H9 (cell line): Measurements from ENCODE around the gene SBNO1. TPM values are rescaled to one million over a fixed set of nuclear protein-coding genes. Genes with fewer than 3 reads are reported as not detected.

ENCODE experiments used
- DNase-seq: peaks from one replicate; pipeline ENCODE4 v3.0.0-alpha.2; 2017
- H2AFZ ChIP-seq: one replicate; pipeline ENCODE4 v1.6.1; 2013; ENCODE audit warnings: mild to moderate bottlenecking, low read length, control low read depth, moderate library complexity
- H2AK5ac ChIP-seq: 2 replicates; pipeline ENCODE4 v1.6.1; 2013; ENCODE audit warnings: low read length, control low read depth, mixed read lengths; ENCODE audit not compliant: insufficient read length
- H2BK120ac ChIP-seq: one replicate; pipeline ENCODE4 v1.6.1; 2013; ENCODE audit warnings: low read depth, mild to moderate bottlenecking, low read length, control low read depth, inconsistent platforms; ENCODE audit not compliant: poor library complexity, severe bottlenecking
- H2BK12ac ChIP-seq: 2 replicates; pipeline ENCODE4 v1.6.1; 2013; ENCODE audit warnings: low read length, control low read depth, mixed read lengths, low read depth; ENCODE audit not compliant: insufficient read length
- H2BK15ac ChIP-seq: 2 replicates; pipeline ENCODE4 v1.6.1; 2013; ENCODE audit warnings: low read depth, low read length, control low read depth
- H2BK20ac ChIP-seq: one replicate; pipeline ENCODE4 v1.6.1; 2013; ENCODE audit warnings: low read depth, mild to moderate bottlenecking, low read length, control low read depth, inconsistent platforms; ENCODE audit not compliant: poor library complexity, severe bottlenecking
- H2BK5ac ChIP-seq: 2 replicates; pipeline ENCODE4 v1.6.1; 2013; ENCODE audit warnings: low read length, control low read depth, mixed read lengths; ENCODE audit not compliant: insufficient read length
- H3K14ac ChIP-seq: 2 replicates; pipeline ENCODE4 v1.6.1; 2013; ENCODE audit warnings: low read length, control low read depth; ENCODE audit not compliant: insufficient read depth
- H3K18ac ChIP-seq: 2 replicates; pipeline ENCODE4 v1.6.1; 2013; ENCODE audit warnings: low read depth, mild to moderate bottlenecking, mixed read lengths, low read length, control low read depth; ENCODE audit not compliant: insufficient read length
- H3K23ac ChIP-seq: 2 replicates; pipeline ENCODE4 v1.6.1; 2013; ENCODE audit warnings: low read length, control low read depth, mixed read lengths, low read depth; ENCODE audit not compliant: insufficient read length
- H3K23me2 ChIP-seq: 2 replicates; pipeline ENCODE4 v1.6.1; 2013; ENCODE audit warnings: low read depth, mild to moderate bottlenecking, mixed read lengths, low read length, control low read depth; ENCODE audit not compliant: insufficient read length, poor library complexity, severe bottlenecking
- H3K27ac ChIP-seq: 2 replicates; pipeline ENCODE4 v1.5.1; 2013; ENCODE audit warnings: low read length, control low read depth, mixed read lengths, low read depth; ENCODE audit not compliant: insufficient read length
- H3K27me3 ChIP-seq: 2 replicates; pipeline ENCODE4 v1.6.1; 2013; ENCODE audit warnings: low read length, control low read depth, inconsistent platforms; ENCODE audit not compliant: insufficient read depth
- H3K4ac ChIP-seq: 2 replicates; pipeline ENCODE4 v1.6.1; 2013; ENCODE audit warnings: low read depth, mild to moderate bottlenecking, control low read depth, inconsistent platforms, low read length, moderate library complexity
- H3K4me1 ChIP-seq: 2 replicates; pipeline ENCODE4 v1.6.1; 2013; ENCODE audit warnings: low read length, control low read depth, inconsistent platforms; ENCODE audit not compliant: insufficient read depth
- H3K4me2 ChIP-seq: 2 replicates; pipeline ENCODE4 v1.6.1; 2013; ENCODE audit warnings: low read length, control low read depth, mixed read lengths; ENCODE audit not compliant: insufficient read length, insufficient read depth
- H3K56ac ChIP-seq: 2 replicates; pipeline ENCODE4 v1.6.1; 2013; ENCODE audit warnings: low read depth, mild to moderate bottlenecking, mixed read lengths, low read length, control low read depth; ENCODE audit not compliant: insufficient read length
- H3K79me1 ChIP-seq: 2 replicates; pipeline ENCODE4 v1.6.1; 2013; ENCODE audit warnings: low read depth, mild to moderate bottlenecking, moderate library complexity, low read length, control low read depth, inconsistent platforms; ENCODE audit not compliant: insufficient read depth, poor library complexity, severe bottlenecking
- H3K79me2 ChIP-seq: 2 replicates; pipeline ENCODE4 v1.6.1; 2013; ENCODE audit warnings: low read length, control low read depth, inconsistent platforms; ENCODE audit not compliant: insufficient read depth
- H3K9ac ChIP-seq: 2 replicates; pipeline ENCODE4 v1.6.1; 2013; ENCODE audit warnings: low read length, control low read depth, mixed read lengths; ENCODE audit not compliant: insufficient read length; ENCODE audit errors: extremely low read depth
- H3K9me3 ChIP-seq: one replicate; pipeline ENCODE4 v1.6.1; 2013; ENCODE audit warnings: low read depth, low read length, inconsistent platforms; ENCODE audit not compliant: control insufficient read depth
- H3T11ph ChIP-seq: one replicate; pipeline ENCODE4 v1.6.1; 2013; ENCODE audit warnings: mild to moderate bottlenecking, low read length, control low read depth, inconsistent platforms
- H4K20me1 ChIP-seq: one replicate; pipeline ENCODE4 v1.6.1; 2013; ENCODE audit not compliant: control insufficient read depth, insufficient read length, insufficient read depth
- H4K5ac ChIP-seq: 2 replicates; pipeline ENCODE4 v1.6.1; 2013; ENCODE audit warnings: low read depth, mild to moderate bottlenecking, mixed read lengths, low read length, control low read depth; ENCODE audit not compliant: insufficient read length
- H4K8ac ChIP-seq: replicated peaks from 2 replicates; pipeline ENCODE4 v1.6.1; 2013; ENCODE audit warnings: low read length, control low read depth, mixed read lengths, low read depth; ENCODE audit not compliant: insufficient read length
- H4K91ac ChIP-seq: 2 replicates; pipeline ENCODE4 v1.6.1; 2013; ENCODE audit warnings: low read depth, mild to moderate bottlenecking, moderate library complexity, mixed read lengths, low read length, control low read depth; ENCODE audit not compliant: insufficient read length
- H3K27ac Mint-ChIP-seq, 3 experiments: 2 replicates in 2 of 3; 3 replicates in 1 of 3; pipeline ENCODE4 v1.8.0; 2020 to 2021; ENCODE audit warnings: mixed read lengths in 3 of 3, mild to moderate bottlenecking in 1 of 3, moderate library complexity in 1 of 3
- H3K27me3 Mint-ChIP-seq: 2 replicates; pipeline ENCODE4 v1.8.0; 2021; ENCODE audit warnings: low read depth, mild to moderate bottlenecking, moderate library complexity, mixed read lengths
- H3K36me3 Mint-ChIP-seq, 3 experiments: 2 replicates in 2 of 3; 3 replicates in 1 of 3; pipeline ENCODE4 v1.8.0; 2020 to 2021; ENCODE audit warnings: low read depth in 3 of 3, mixed read lengths in 3 of 3; ENCODE audit not compliant: insufficient read depth in 1 of 3
- H3K4me1 Mint-ChIP-seq, 2 experiments: 2 replicates each; pipeline ENCODE4 v1.8.0; 2020; ENCODE audit warnings: mixed read lengths in 2 of 2
- H3K4me3 Mint-ChIP-seq, 2 experiments: 2 replicates in 1 of 2; 3 replicates in 1 of 2; pipeline ENCODE4 v1.8.0; 2020 to 2021; ENCODE audit warnings: mild to moderate bottlenecking in 2 of 2, mixed read lengths in 2 of 2, moderate library complexity in 1 of 2
- H3K9me3 Mint-ChIP-seq, 2 experiments: 2 replicates in 1 of 2; 3 replicates in 1 of 2; pipeline ENCODE4 v1.8.0; 2020; ENCODE audit warnings: mild to moderate bottlenecking in 2 of 2, mixed read lengths in 2 of 2, moderate library complexity in 1 of 2
- CTCF ChIP-seq: fragments of 200-600 bp; sonication (generic); conservative IDR thresholded peaks from 3 replicates; pipeline ENCODE4 v1.8.0; 2021; ENCODE audit warnings: antibody characterized with exemption, mild to moderate bottlenecking
- WGBS: extraction: QIAGEN DNeasy Blood & Tissue Kit; methylation state at CpG from one replicate; pipeline ENCODE4 v1.1.7; 2013; ENCODE audit warnings: missing lambda C conversion rate, low lambda C conversion rate, mixed read lengths; ENCODE audit not compliant: insufficient read length; ENCODE audit errors: extremely low coverage; 5-methylcytosine and 5-hydroxymethylcytosine counted together
- total RNA-seq: library from RNA; stranded (reverse); gene quantifications from 2 replicates; pipeline ENCODE4 v1.2.1, GENCODE V29; 2021

Gene SBNO1
- total RNA-seq, 1 experiment from 2014 or later, result 47.5 TPM

- no peak overlapping the region for H3K4me2 ChIP-seq
- Mint-ChIP-seq H3K4me3 (no peak overlapping the region), H3K27me3 (no peaks in the 10 kb centered on the region), H3K4me1 (no peaks in the 10 kb centered on the region), H3K27ac (peak overlapping the region in 1 of 3 experiments; percentile 11; a peak in 2 of 7 replicates), H3K36me3 (peaks cover 30 to 64% (median 56%) of the 10 kb centered on the region in 3 experiments), H3K9me3 (no peaks in the 10 kb centered on the region)
- no peak overlapping the region for H4K8ac ChIP-seq
- no CpG with 5 or more reads among the region's 8 CpGs for WGBS
- H3K9ac ChIP-seq, result no peak overlapping the region
- no peak overlapping the region for H3K18ac ChIP-seq
- H2AFZ ChIP-seq, result no peak overlapping the region
- H3K14ac ChIP-seq, result no peak overlapping the region
- H3K23ac ChIP-seq, result no peak overlapping the region
- TF ChIP-seq CTCF, result no peak
- H2BK20ac ChIP-seq, result no peak overlapping the region
- H3K79me2 ChIP-seq, result no peaks in the 10 kb centered on the region
- no peak overlapping the region for H3K56ac ChIP-seq
- H2BK12ac ChIP-seq, result no peak overlapping the region
- H3T11ph ChIP-seq, result no peak overlapping the region
- H2BK15ac ChIP-seq, result no peak overlapping the region
- DNase-seq, result no peak
- no peaks in the 10 kb centered on the region for H3K27me3 ChIP-seq
- H4K5ac ChIP-seq, result no peak overlapping the region
- H3K23me2 ChIP-seq, result no peaks in the 10 kb centered on the region
- H3K4ac ChIP-seq, result no peak overlapping the region
- H4K20me1 ChIP-seq, result no peaks in the 10 kb centered on the region
- H2BK5ac ChIP-seq, result no peak overlapping the region
- H3K4me1 ChIP-seq, result no peaks in the 10 kb centered on the region
- peaks cover 8% of the 10 kb centered on the region for H3K79me1 ChIP-seq
- H3K9me3 ChIP-seq, result no peaks in the 10 kb centered on the region
- H2AK5ac ChIP-seq, result no peak overlapping the region
- no peak overlapping the region for H2BK120ac ChIP-seq
- no peak overlapping the region for H4K91ac ChIP-seq
- no peak overlapping the region for H3K27ac ChIP-seq
Observed at GRCh38 chr12:123336530-123336929, 28.1 kb downstream of the SBNO1 start.
